HG03039 (cell line): ENCODE data around the gene KCNAB1.
"Not testable (repeated sequence)": the region's sequence is repeated elsewhere in the genome, so short reads cannot be mapped to it uniquely, and the experiment has no call there.

Source experiments
- ATAC-seq: cut with Tn5 transposase; IDR thresholded peaks from one replicate; pipeline ENCODE4 v1.9.1; 2021; ENCODE audit warnings: mild to moderate bottlenecking, moderate library complexity; ENCODE audit not compliant: unreplicated experiment

The KCNAB1 gene

GRCh38 chr3:156260331-156260730 lies 140.0 kb downstream of the KCNAB1 start:
- ATAC-seq = no peak

- no peak for ATAC-seq
Observed at GRCh38 chr3:156264771-156265170, 144.4 kb downstream of the KCNAB1 start.

- ATAC-seq = no peak
Observed at GRCh38 chr3:156271508-156271907, 151.1 kb downstream of the KCNAB1 start.

DNA sequence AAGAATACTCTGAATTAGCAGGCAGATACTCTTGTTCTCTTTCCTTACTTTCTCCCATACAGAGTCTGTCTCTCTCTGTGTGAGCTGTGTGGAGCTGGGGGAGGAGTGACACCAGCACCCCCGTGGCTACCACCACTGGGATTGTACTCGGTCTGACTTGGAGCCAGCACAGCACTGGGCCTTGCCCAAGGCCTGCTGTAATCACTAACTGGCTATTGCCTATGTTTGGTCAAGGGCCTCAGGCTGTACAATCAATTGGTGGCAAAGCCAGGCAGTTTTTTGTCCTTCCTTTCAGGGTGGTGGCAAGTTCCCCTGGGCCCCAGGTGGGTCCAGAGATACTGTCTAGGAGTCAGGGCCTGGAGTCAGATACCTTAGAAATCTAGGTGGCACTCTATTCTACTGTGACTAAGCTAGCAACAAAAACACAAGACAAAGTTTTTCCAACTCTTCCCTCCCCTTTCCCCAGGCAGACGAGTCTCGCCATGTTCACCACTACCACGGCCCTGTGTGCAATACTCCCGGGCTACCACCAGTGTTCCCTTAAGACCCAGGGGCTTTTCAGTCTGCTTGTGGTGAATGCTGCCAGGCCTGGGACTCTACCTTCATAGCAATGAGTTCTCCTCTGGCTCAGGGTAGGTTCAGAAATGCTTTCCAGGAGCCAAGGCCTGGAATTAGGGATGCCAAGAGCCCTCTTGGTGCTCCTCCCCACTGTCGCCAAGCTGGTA lies 151.8 kb downstream of the KCNAB1 start:
- no peak for ATAC-seq

- no peak for ATAC-seq
Observed at GRCh38 chr3:156273111-156273694, 152.8 kb downstream of the KCNAB1 start.

DNA sequence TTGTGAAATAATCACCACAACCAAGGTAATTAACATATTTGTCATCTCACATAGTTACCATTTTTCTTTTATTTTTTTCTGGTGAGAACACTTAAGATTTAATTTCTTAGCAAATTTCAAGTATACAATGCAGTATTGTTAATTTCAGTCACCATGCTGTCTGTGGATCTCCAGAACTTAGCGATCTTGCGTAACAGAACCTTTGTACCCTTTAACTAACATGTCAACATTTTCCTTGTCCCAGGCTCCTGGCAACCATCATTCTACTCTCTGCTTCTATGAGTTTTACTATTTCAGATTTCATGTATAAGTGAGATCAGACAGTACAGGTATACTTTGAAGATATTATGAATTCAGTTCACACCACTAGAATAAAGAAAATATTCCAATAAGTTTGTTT lies 154.4 kb downstream of the KCNAB1 start:
- ATAC-seq = no peak

DNA sequence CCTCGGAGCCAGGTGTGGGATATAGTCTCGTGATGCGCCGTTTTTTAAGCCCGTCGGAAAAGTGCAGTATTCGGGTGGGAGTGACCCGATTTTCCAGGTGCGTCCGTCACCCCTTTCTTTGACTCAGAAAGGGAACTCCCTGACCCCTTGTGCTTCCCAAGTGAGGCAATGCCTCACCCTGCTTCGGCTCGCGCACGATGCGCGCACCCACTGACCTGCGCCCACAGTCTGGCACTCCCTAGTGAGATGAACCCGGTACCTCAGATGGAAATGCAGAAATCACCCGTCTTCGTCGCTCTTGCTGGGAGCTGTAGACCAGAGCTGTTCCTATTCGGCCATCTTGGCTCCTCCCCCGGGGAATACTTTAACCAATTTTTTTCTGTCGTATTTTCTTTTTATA lies 164.3 kb downstream of the KCNAB1 start:
- ATAC-seq = not testable (repeated sequence)

- no peak for ATAC-seq
Observed at GRCh38 chr3:156285626-156286025, 165.2 kb downstream of the KCNAB1 start.

GRCh38 chr3:156290924-156291271 lies 170.5 kb downstream of the KCNAB1 start:
- no peak for ATAC-seq

- no peak for ATAC-seq
Observed at GRCh38 chr3:156291272-156292123, 171.1 kb downstream of the KCNAB1 start.

GRCh38 chr3:156293566-156293965 lies 173.2 kb downstream of the KCNAB1 start:
- ATAC-seq = no peak

DNA sequence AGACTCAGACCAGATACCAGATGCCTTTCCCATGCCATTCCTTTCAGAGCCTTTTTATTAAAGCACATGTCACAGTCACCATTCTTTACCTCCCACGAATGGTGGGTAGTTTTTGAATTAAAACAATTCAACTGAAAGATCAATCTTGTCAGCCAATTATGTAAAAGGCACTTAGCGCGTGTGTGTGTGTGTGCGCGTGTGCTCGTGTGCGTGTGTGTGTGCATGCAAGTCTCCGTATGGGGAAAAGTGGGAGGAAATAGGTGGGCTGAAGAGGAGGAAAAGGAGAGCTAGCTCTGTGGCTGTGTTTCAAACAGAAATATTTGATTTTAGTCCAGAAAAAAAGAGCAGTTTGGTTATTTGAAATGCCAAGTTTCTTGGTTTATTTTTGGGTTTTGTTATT lies 177.2 kb downstream of the KCNAB1 start:
- no peak for ATAC-seq

- no peak for ATAC-seq
Observed at GRCh38 chr3:156298014-156298413, 177.6 kb downstream of the KCNAB1 start.

DNA sequence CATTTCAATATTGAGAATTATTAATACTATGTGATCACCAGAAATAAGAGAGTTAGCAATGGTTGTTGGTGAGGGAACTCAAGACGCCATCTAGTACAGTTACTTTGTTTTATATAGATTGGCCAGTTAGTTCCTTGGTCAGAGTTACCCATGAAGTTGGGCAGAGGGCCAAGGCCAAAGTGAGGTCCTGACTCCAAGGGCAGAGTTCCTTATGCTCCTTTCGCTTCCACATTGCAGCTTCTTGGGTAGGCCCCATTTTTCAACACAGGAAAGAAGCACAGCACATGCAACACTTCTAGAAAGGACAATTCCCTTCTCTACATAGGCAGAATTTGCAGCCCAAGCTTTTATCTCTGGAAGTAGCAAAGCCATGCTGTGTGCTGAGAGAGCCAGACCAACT lies 178.6 kb downstream of the KCNAB1 start:
- no peak for ATAC-seq

- no peak for ATAC-seq
Observed at GRCh38 chr3:156299569-156299968, 179.2 kb downstream of the KCNAB1 start.

DNA sequence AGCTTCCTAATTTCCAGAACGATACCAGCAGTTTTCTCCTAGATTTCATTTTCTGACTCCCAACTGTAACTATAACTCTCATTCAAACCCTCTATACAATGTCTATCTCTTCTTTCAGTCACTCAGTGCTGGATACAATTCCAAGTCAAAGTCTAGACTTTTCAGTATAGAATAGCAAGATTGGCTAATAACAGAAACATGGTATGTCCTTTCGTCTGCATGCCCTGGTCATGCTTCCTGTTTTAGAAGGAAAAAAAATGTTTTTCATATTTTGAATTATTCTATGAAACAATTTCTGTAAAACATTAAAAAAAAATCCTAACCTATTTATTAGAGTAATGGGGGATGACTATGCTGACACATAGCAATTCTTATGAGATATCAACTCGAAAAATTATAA lies 180.0 kb downstream of the KCNAB1 start:
- no peak for ATAC-seq

GRCh38 chr3:156300929-156301840 lies 180.8 kb downstream of the KCNAB1 start:
- ATAC-seq = no peak

DNA sequence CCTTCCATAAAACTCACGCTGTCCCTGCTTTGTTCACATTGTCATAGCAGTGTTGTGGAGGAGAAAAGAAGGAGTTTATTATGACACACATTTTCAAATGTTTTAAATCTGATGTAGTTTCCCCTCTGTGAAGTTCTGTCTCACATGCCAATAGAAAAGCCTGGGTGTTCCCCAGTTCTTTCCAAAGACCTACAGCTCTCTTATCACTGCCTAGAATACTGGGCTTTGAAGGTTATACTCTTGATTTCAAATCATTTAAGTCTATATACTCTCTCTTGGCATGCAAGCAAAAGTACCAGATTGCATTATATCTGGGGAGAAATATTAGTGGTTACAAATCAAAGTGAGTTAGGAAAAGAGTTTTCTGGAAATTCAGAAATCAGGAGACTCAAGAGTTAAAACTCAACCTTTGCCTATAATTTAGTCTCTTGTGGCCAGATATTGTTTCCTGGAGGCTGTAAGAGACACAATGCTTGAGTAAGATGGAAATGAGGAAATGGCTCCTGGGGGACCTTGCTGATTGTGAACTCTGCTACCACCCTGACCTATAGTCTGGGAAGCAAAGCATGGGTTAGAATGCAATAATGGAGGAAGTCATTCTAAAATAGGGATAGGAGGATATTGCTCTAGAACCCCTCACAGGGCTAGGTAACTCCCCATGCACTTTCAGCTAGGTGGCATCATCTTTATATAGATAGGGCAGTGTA lies 182.8 kb downstream of the KCNAB1 start:
- ATAC-seq = no peak

DNA sequence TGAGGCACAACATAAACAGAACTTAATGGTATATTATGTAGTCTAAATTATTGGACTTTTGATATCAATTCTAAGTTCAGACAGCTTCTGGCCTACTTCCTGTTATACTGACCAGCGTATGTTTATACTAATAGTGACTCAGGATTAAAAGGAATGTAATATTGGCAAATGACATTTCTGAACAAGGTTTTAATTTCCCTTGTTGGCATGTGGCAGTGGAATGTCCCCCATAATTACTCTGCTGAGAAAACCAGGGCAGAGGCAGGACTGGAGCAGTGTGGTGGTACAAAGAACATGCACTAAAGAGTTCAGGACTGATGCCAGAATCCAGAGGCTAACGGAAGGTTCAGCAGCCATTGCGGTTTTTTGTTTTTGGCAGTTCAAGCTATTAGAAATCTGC lies 184.0 kb downstream of the KCNAB1 start:
- ATAC-seq = no peak

GRCh38 chr3:156305672-156306071 lies 185.3 kb downstream of the KCNAB1 start:
- no peak for ATAC-seq
